ENCODE data around the gene ZNF469.

ZNF469 gene

DNA sequence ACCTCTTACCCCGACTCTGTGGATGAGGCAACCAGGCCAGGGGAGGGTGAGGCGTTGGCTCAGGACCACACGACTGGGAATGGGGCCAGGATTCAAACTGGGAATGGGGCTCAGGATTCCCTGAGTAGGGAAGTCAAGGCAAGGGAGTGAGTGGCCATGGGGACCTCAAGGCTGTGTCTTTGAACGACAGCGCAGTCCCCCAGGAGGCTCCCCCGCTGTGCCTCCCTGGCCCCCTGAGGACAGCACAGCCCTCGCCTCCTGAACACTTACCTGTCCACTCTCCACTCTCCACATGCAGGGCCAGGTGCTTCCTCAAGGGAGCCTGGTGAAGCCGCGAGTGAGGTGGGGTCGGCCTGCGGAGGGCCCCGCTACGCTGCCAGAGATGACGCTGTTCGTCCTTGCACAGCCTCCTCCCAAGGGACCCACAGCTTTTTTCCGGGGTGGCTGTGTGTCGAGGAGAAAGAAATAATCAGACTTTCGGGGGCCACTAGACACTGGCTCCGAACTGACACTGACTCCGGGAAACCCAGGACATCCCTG is 6.9 kb downstream of the ZNF469 start:
- no peak for DNase-seq (ENCODE audit: extremely low read depth in 1 of 2, low read depth in 1 of 2)

DNA sequence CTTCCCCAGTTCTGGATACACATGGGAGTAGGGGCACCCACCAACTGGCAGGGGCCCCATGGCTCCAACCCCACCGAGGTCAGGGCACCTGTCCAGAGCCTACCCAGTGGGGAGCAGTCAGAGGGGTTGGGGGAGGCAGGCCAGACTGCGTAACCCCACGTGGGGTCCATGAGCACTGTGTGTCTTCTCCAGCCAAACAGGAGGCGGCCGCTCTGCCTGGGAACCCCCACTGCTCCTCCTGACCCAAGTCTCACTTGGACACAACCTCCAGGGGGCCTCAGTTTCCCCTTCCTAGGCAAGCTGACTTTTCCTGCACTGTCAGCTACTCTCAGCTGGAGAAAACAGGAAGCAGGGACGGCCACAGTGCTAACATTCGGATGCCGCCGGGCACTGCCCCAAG is 7.5 kb downstream of the ZNF469 start:
- no peak for DNase-seq (ENCODE audit: extremely low read depth in 1 of 2, low read depth in 1 of 2)

DNA sequence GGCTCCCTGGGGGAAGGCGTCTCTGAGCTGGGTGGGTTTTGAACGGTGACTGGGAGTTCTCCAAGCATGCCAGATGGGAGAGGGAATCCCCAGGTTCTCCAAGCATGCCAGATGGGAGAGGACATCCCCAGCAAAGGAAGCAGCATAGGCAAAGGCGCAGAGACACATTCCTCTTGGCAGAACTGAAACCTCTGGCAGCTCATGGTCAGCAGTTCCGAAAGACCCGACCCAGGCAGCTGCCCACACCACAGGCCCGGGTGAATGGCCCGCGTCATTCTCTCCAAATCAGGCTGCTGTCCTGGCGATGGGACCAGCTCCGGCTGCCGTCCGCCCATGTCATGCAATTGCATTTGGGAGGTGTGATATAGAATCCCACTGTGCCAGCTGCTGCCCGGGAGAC is 8.0 kb downstream of the ZNF469 start:
- no peak for DNase-seq (ENCODE audit: extremely low read depth in 1 of 2, low read depth in 1 of 2)

DNA sequence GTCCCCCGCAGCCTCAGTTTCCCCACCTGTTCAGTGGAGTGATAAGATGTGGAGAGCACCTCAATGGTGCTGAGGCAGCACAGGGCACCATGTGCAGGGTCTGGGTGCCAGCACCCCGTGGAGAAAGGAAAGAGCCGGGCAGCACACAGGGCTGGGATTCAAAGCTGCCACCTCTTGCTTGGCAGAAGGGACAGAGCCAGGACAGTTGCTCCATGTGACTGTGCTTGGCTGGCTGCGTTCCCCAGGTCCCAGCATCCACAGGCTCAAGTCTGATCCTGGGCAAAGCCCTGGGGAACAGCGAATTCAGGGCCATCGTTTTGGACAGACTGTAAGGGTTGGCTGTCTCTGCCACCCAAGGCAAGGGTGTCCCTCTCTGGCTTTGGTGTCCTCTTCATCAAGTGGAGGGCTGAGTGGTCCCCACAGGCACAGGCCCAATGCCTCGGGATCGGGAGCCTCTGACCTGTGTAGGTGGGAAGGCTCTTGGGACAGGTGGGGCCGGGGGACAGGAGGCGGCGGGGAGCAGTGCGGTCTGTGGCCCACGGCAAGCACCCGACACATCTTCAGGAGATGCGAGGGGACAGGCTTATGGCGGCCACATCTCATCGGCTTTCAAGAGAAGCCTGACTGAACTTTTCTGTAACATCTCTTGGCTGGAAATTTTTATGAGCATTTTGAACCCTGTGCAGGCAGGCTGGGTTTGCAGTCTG is 8.5 kb downstream of the ZNF469 start:
- no peak for DNase-seq (ENCODE audit: extremely low read depth in 1 of 2, low read depth in 1 of 2)

DNA sequence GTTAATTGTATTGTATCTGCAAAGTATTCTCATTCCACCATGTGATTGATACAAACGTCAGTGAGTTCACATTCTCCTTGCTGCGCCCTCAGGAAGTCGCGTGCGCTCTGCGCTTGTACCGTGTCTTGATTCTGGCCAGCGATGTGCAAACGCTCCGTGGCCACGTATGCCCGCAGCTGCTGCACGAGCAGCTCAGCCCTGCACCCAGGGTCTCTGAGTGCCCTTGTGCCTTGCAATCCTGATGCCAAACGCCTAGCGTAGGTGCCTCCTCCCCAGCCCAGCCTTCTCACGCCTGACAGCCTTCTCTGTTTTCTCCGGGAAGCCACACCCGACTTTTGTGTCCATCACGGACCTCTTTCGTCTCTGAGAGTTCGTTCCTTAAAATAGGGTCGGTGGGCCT is 9.4 kb downstream of the ZNF469 start:
- DNase-seq (ENCODE audit: extremely low read depth in 1 of 2, low read depth in 1 of 2): no peak

DNA sequence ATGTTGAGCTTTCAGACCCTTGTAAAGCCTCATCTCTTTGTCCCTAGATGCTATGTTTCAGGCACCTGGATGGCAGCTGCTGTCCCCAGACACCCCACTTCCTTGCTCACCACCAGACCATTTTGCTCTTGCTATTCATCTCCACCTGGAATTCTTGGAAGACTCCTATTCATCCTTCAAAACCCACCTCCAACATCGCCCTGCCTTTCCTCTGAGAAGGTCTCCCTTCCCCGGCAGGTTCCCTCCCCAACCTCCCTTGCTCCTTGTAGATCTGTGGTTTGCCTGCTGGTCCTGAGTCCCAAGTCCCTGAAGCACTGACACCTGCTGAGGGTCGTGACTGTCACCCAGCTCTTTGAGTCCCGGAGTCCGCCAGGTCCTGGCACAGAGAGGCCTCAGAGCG is 9.9 kb downstream of the ZNF469 start:
- no peak for DNase-seq (ENCODE audit: extremely low read depth in 1 of 2, low read depth in 1 of 2)

DNA sequence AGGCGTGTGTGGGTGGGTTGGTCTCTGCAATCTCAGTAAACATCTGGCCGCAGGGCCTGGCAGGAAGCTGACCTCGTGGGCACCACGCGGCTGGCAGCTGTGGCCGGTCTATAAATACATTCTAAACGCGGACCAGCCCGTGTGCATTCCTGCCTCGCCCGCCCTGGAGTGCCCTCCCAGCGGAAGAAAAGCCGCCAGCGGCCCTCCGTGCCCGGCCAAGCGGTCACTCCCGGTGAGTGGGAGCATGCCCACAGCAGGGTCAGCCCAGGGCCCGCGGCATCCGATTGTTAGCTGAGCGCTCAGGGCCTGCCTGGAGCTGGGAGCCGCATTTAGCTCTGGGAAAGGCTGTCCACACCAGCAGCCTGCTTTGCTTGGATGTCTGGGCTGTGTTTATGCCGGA is 10.3 kb downstream of the ZNF469 start:
- DNase-seq (ENCODE audit: extremely low read depth in 1 of 2, low read depth in 1 of 2): no peak

DNA sequence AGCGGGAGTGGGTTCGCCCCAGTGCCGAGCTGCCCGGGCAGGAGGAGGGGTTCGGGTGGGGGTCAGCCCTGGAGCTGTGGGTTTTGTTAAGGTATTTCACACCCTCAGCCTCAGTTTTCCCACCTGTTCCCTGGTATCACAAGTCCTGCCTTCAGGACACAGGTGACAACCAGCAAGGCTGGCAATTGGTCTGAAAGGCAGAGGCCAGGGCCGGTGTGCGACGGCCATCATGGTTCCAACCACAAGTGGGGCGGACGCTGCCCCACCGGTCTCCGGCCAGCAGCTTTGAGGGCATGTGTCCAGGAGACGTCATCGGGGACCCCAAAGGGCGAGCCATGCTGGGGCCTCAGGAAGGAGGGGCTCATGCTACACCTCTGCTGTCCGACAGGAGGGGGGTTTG is 10.8 kb downstream of the ZNF469 start:
- DNase-seq (ENCODE audit: extremely low read depth in 1 of 2, low read depth in 1 of 2): no peak

DNA sequence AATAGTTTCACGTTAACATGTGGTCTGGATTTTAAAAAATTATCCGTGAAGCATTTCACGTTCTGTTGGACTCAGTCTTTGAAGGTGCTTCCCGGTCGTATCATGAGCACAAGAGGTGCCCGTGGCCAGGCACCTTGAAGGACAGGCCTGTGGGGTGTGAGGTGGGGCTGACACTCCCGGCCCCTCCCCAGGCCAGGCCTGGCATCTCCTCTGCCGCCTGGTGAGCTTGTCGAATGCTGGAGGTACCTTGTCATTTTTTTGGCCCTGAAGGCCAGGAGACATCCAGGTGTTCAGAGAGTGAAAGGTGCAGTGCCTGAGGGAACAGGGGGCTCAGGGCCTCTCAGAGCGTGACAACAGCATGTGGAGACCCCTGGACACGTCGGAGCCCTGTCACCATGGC is 11.7 kb downstream of the ZNF469 start:
- no peak for DNase-seq (ENCODE audit: extremely low read depth in 1 of 2, low read depth in 1 of 2)

DNA sequence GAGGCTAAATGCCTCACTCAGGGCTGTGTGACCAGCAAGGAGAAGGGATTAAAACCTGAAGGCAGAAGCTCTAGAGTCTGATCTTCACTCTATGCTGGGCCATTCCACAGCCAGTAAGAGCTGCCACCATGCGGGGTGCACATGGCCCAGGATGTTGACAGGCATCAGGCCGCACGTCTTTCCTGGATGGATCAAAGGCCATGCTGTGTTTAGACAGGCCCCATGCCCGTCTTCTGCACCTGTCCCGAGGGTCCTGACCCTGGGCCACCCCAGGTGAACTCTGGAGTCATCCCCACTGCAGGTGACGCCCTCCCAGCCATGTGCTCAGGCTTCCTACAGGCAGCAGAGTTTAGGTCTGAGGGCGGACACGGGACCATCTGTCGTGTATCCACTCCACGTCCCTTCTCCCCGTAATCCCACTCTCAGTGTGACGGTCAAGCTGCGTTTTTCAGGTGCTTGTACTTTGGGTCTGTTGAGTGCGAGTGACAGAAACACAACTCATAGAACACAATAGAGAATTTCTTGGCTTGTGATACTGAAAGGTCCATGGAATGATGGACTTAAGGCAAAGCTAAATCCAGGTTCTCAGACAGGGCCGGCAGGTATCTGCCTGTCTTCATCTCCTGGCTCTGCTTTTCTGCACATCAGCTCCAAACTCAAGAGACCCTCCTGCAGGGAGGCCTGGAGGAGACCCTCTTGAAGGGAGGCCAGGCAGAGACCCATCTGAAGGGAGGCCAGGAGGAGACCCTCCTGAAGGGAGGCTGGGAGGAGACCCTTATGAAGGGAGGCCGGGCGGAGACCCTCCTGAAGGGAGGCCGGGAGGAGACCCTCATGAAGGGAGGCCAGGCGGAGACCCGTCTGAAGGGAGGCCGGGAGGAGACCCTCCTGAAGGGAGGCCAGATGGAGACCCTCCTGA is 13.2 kb downstream of the ZNF469 start:
- DNase-seq (ENCODE audit: extremely low read depth in 1 of 2, low read depth in 1 of 2): no peak

DNA sequence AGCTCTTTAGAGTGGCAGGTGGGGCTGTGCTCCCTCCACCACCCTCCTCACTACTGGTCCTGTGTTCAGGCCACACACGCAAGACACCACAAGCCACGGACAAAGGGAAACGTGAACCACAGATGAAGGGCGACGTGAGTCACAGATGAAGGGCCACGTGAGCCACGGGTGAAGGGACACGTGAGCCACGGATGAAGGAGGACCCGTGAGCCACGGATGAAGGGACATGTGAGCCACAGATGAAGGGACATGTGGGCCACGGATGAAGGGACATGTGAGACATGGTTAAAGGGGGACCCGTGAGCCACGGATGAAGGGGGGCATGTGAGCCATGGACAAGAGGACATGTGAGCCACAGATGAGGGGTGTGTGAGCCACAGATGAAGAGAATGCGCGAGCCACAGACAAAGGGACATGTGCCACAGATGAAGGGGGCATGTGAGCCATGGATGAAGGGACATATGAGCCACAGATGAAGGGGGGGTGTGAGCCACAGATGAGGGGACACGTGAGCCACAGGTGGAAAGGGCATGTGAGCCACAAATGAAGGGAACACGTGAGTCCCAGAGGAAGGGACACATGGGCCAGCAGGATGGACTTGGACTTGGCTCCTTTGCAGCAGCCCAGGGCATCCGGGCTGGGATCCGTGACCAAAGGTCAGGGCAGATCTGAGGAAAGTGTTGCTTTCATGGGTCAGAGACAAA is 15.6 kb downstream of the ZNF469 start:
- DNase-seq (ENCODE audit: extremely low read depth in 1 of 2, low read depth in 1 of 2): no peak

DNA sequence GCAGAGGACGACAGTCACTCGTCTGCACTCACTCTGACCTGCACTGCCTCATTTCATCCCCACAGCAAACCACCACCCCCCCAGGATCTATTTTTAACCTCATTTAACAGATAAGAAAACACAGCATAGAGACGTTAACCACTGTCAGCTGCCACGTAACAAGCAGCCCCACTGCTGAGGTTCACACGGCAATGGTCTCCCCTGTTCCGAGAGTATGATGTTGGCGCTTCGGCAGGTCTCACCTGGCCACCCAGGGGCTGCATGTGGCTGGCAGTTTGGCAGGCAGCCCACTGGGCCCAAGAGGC is 16.1 kb downstream of the ZNF469 start:
- DNase-seq (ENCODE audit: extremely low read depth in 1 of 2, low read depth in 1 of 2): no peak

DNA sequence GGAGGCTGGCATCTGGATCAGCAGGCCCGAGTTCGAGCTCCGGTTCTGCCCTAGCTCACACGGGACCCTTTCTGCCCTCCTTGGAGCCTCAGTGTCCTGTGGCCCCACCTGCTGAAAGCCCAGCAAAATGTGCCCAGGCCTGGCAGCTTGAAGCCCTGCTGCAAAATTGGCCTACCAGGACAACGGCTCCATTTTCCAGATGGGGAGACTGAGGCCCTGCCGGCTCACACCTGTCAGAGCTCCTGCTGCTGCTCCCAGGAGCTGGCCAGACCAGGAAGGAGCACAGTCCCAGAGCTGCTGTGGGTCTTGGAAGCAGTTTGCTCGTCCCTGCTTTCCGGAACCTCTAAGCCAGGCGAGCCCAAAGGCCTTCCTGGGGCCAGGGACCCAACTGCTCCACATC is 17.4 kb downstream of the ZNF469 start:
- no peak for DNase-seq (ENCODE audit: extremely low read depth in 1 of 2, low read depth in 1 of 2)

DNA sequence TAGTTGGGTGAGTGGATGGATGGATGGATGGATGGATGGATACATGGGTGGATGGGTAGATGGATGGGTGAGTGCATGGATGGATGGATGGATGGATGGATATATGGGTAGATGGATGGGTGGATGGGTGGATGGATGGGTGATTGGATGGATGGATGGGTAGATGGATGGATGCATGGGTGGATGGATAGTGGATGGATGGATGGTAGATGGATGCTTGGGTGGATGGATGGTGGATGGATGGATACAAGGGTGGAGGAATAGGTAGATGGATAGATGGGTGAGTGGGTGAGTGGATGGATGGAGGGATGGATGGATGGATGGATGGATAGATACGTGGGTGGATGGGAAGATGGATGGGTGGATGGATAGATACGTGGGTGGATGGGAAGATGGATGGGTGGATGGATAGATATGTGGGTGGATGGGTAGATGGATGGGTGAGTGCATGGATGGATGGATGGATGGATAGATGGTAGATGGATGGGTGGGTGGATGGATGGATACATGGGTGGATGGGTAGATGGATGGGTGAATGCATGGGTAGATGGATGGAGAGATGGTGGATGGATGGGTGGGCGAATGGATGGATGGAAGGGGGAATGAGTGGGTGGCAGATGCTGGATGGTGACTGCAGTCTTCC is 19.0 kb downstream of the ZNF469 start:
- DNase-seq (ENCODE audit: extremely low read depth in 1 of 2, low read depth in 1 of 2): no peak

DNA sequence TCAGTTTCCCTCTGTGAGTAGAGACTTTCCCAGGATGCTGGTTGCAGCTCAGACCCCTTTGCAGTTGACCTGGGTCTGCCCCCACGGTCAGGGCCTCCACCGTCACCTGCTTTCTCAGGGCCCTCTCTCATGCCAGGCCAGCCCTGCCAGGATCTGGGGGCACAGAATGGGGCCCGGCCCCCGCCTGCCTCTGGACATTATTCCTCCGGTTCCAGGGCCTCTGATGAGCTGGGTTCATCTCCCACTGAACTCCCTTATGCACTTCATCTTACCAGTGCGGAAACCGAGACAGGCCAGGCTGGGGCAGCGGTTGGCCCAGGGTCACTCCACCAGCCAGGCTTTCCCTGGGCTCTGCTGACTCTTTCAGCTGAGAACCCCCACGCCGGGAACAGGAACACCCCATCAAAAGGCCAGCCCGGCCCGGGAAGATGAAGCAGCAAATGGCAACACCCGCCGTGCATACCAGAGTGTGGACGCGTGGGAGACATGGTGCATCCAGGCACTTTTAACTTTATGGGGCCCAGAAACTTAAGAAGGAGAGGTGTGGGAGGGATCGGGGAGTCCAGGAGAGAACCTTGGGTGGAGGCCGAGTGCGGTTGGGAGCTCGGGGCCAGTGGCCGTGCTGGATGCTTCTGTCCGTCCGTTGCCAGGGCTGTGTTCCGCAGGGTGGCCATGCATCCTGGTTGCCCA is 19.9 kb downstream of the ZNF469 start:
- no peak for DNase-seq (ENCODE audit: extremely low read depth in 1 of 2, low read depth in 1 of 2)

DNA sequence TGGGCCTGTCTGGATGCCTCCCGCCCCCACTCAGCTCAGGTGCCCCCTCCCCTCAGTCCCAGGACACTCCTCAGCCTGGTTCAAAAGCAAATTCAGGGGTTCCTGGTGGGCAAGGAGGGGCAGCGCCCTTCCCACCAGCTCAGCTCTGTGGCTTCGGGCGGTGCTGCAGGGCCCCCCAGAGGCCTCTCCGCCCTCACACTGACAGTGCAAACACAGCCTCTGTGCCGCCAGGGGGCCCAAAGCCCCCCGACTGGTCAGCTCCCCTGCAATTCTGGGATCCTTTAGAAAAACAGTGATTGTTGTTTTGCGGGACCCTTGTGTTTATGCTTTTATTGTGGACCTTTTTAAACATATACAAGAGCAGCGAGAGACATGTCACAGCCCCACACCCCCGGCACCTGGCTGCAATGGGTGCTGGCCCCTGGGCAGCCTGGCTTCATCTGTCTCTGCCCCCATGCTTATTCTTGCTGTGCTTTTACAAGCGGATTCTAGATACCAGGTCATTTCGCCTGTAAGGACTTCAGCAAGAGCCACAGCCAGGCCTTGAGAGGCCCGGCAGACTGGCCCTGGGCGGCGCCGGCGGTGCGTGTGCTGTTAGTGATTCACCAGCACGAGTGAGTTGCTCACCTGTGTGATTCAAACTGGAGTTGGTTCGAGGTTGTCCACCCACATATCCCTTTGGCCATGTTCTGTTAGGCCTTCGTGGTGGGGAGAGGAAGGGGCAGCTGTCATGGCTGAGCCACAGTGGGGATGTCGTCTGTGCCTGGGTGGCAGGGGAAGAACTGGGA is 21.2 kb downstream of the ZNF469 start:
- no peak for DNase-seq (ENCODE audit: extremely low read depth in 1 of 2, low read depth in 1 of 2)

DNA sequence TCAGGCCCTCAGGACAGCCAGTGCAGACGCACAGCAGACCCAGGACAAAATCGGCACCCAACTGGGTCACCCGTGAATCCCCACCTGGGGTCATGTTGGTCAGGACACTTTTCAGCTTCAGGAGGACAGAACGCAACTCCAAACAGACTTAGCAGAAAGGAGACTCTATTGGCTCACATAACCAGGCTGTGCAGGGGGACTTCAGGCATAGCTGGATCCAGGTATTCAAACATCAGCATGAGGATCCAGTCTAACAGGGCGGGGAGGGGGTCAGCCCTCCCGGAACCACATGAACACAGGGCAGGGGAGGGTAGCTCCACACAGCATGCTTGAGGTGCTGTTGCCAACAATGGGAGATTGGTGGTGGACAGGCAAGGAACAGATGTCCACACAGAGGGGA is 22.0 kb downstream of the ZNF469 start:
- DNase-seq (ENCODE audit: extremely low read depth in 1 of 2, low read depth in 1 of 2): no peak

DNA sequence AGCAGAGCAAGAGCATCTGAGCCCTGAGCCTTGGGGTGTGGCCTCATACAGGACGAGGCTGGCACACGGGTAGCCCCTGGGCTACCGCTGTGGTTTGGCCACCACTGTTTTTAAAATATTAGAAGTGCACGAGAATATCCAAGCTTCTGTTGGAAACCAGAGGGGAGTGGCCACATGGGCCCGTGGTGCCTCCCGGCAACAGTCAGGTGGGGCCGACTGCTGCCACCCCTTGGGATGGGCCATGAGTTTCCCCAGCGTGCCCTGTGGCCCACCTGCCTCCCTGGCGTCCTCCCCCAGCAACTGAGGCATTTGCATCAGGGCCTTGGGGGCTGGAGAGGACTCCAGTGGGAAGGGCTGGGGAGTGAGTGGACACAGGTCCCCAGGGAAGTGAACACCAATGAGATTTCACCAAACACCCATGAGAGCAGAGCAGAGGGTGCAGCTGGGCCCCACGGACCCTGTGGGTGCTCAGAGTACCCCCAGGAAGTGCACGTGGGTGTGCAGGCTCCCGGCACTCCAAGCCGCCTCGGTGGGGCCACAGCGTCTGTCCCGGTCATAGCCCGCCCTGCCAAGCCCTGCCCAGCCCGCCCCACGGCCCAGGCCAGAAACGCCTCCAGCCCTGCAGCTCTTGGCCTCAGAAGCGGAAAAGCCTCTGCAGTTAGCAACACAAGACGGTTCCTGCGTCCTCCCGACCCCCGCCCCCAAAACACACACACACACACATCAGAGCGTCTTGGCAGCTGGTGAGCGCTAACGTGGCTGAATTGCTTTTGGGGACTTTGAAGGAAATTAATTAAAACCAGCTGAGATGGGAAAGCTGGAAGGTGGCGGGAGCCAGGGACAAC is 22.7 kb downstream of the ZNF469 start:
- no peak for DNase-seq (ENCODE audit: extremely low read depth in 1 of 2, low read depth in 1 of 2)
